Spleen (tissue), 11 donors: ENCODE results near the gene GNG14. TPM values are rescaled to one million over a fixed set of nuclear protein-coding genes. Genes with fewer than 3 reads are reported as not detected.

Source experiments
- DNase-seq: peaks from one replicate; pipeline ENCODE4 v3.0.0-alpha.2; 2020
- H3K27ac ChIP-seq, 8 donors: fragments of 200-600 bp; sonication (generic) in 7 of 8; 1 replicate in 4 of 8; 2 replicates in 4 of 8; pipeline versions ENCODE4 v1.5.0 to v1.8.0; 2016 to 2021; ENCODE audit warnings: inconsistent platforms in 4 of 8, mild to moderate bottlenecking in 4 of 8, moderate library complexity in 1 of 8
- H3K27me3 ChIP-seq, 7 donors: fragments of 200-600 bp; sonication (generic) in 6 of 7; replicated peaks in 1 of 7; 1 replicate in 4 of 7; 2 replicates in 3 of 7; pipeline versions ENCODE4 v1.5.0 to v1.8.0; 2016 to 2021; ENCODE audit warnings: inconsistent platforms in 3 of 7, mild to moderate bottlenecking in 1 of 7
- H3K36me3 ChIP-seq, 6 donors: fragments of 200-600 bp; sonication (generic) in 5 of 6; 1 replicate in 4 of 6; 2 replicates in 2 of 6; pipeline versions ENCODE4 v1.5.0 to v1.8.0; 2016 to 2021; ENCODE audit warnings: inconsistent platforms in 2 of 6
- H3K4me1 ChIP-seq, 6 donors: fragments of 200-600 bp; sonication (generic) in 5 of 6; 1 replicate in 3 of 6; 2 replicates in 3 of 6; pipeline versions ENCODE4 v1.5.0 to v1.8.0; 2016 to 2021; ENCODE audit warnings: inconsistent platforms in 3 of 6
- H3K4me3 ChIP-seq, 8 donors: fragments of 200-600 bp; sonication (generic) in 7 of 8; 1 replicate in 4 of 8; 2 replicates in 4 of 8; pipeline versions ENCODE4 v1.5.0 to v1.8.0; 2016 to 2021; ENCODE audit warnings: inconsistent platforms in 4 of 8, mild to moderate bottlenecking in 4 of 8, moderate library complexity in 2 of 8
- H3K9me3 ChIP-seq, 8 donors: fragments of 200-600 bp; sonication (generic) in 7 of 8; 1 replicate in 4 of 8; 2 replicates in 4 of 8; pipeline versions ENCODE4 v1.5.0 to v1.8.0; 2016 to 2021; ENCODE audit warnings: inconsistent platforms in 4 of 8
- POLR2A ChIP-seq, 3 donors: fragments of 450-650 bp; IDR thresholded peaks; one replicate each; pipeline ENCODE4 v1.5.1; 2017; ENCODE audit warnings: antibody characterized with exemption in 3 of 3, mild to moderate bottlenecking in 1 of 3
- POLR2AphosphoS5 ChIP-seq, 3 donors: sonication (generic); formaldehyde crosslinking; IDR thresholded peaks; one replicate each; pipeline ENCODE4 v1.5.1; 2017; ENCODE audit warnings: antibody characterized with exemption in 3 of 3
- WGBS, 5 donors: extraction: QIAGEN DNeasy Blood & Tissue Kit in 3 of 5; methylation state at CpG; one replicate each; pipeline versions ENCODE4 v1.1.5 to v1.1.7; 2013 to 2018; 5-methylcytosine and 5-hydroxymethylcytosine counted together
- intact Hi-C: fragments of 100-400 bp; cut with DNase I; formaldehyde crosslinking; loops from one replicate; pipeline ENCODE4 v1.15.0; 2023; ENCODE audit warnings: low total_unique reads
- polyA plus RNA-seq, 3 donors: library from polyadenylated mRNA; stranded (reverse); fragments of 200-250 nt; gene quantifications; one replicate each; pipeline ENCODE4 v1.2.1, GENCODE V29; 2013
- total RNA-seq, 7 donors: library from RNA; depleted of rRNA in 3 of 7; stranded (reverse); fragments of >200 nt in 3 of 7; fragmentation: NEBNext Ultra II Directional in 4 of 7; extraction: Animal tissue kit (Norgen Biotek cat#: 25700) in 4 of 7; gene quantifications; one replicate each; pipeline versions ENCODE4 v1.1.0 to v1.2.1, GENCODE V29; 2016 to 2021
- TF ChIP-seq, protein P1 (sequence below), 11 experiments: fragments of 200-600 bp in 7 of 11; fragments of 450-650 bp in 4 of 11; sonication (generic) in 4 of 11; IDR thresholded peaks in 8 of 11; conservative IDR thresholded peaks in 3 of 11; 1 replicate in 7 of 11; 2 replicates in 4 of 11; pipeline versions ENCODE4 v1.4.0 to v1.8.0; 2016 to 2021; ENCODE audit warnings: antibody characterized with exemption in 11 of 11, inconsistent platforms in 4 of 11, mild to moderate bottlenecking in 1 of 11
- donor health status: healthy with polysubstance abuse.
- donor health status: DM: no; HTN: no; CAD: no; lungs with moderate emphysema.
- donor health status: DM: no; HTN: no; CAD: no.
- donor health status: Bipolar disorder and iron deficiency.
- donor health status: healthy.
- donor health status: DM: no; HTN: no; CAD: no.
- donor health status: DM: yes; HTN: yes; CAD: no.

Gene GNG14
- total and polyA plus RNA-seq, 10 donors: not detected

DNA sequence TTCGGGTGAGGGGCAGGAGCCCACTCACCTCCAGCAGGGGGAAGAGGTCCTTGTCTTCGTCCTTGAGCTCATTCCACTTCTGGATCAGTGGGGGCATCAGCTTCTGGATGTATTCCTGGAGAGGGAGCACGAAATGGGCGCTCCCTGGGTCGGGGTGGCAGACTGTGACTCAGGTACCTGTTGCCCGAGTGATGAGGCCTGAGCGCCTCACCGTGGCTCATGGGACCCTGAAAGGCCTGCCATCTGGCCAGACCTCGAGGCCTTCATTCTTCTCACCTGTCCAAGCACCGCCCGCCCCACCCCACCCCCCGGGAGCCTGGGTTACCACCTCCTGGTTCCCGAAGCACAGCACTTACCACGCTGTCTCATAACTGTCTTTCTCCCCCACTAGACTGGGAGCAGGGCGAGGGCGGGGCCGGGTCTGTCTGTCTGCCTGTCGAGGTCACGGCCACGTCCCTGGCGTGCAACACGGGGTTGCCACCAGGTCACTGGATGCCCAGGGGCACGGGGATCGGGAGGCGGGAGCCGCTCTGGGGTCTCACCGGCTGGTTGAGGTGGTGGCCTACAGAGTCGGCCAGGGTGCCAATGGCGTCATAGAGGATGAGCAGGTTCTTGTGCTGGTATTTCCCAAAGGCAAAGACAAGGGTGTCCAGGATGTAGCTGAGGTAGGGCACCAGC lies 18.0 kb downstream of the GNG14 start:
- Histone ChIP-seq H3K36me3 (peaks cover 2 to 100% (median 97%) of the 10 kb centered on the region in 6 donors), H3K9me3 (no peaks in the 10 kb centered on the region), H3K27ac (no peak overlapping the region), H3K4me1 (no peaks in the 10 kb centered on the region), H3K4me3 (no peak overlapping the region), H3K27me3 (no peaks in the 10 kb centered on the region)
- no peak for DNase-seq
- TF ChIP-seq, protein P1, sequence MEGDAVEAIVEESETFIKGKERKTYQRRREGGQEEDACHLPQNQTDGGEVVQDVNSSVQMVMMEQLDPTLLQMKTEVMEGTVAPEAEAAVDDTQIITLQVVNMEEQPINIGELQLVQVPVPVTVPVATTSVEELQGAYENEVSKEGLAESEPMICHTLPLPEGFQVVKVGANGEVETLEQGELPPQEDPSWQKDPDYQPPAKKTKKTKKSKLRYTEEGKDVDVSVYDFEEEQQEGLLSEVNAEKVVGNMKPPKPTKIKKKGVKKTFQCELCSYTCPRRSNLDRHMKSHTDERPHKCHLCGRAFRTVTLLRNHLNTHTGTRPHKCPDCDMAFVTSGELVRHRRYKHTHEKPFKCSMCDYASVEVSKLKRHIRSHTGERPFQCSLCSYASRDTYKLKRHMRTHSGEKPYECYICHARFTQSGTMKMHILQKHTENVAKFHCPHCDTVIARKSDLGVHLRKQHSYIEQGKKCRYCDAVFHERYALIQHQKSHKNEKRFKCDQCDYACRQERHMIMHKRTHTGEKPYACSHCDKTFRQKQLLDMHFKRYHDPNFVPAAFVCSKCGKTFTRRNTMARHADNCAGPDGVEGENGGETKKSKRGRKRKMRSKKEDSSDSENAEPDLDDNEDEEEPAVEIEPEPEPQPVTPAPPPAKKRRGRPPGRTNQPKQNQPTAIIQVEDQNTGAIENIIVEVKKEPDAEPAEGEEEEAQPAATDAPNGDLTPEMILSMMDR (IDR thresholded peaks at IDR 0.05 in 8 of 11, conservative IDR thresholded peaks at IDR 0.05 in 3 of 11): no peak
- no peak for TF ChIP-seq POLR2A (IDR thresholded peaks at IDR 0.05)
- no peak for TF ChIP-seq POLR2AphosphoS5 (IDR thresholded peaks at IDR 0.05)
- intact Hi-C loops: no loop called here
- WGBS, 5 donors: 93 to 95% (median 95%) methylated on average over 15 to 29 of the region's 29 CpGs

DNA sequence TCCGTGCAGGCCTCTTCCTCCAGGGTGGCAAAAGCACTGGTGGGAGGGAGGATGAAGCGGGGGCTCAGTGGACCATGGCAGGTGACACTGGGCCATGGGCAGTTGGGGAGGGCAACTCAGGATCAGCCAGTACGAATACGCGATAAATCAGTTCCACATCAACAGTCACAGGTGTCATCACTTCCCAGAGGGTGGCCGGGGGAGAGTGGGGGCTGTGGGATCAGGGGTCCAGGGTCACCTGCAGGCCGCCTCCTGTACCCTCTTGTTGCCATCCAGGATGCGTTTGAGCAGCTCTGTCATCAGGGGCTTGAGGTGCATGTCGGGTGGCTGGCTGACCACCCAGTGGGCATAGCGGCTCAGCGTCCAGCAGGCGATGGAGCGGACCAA lies 18.5 kb downstream of the GNG14 start:
- TF ChIP-seq, protein P1 (IDR thresholded peaks at IDR 0.05 in 8 of 11, conservative IDR thresholded peaks at IDR 0.05 in 3 of 11): no peak
- TF ChIP-seq POLR2AphosphoS5 (IDR thresholded peaks at IDR 0.05) (no peak), POLR2A (IDR thresholded peaks at IDR 0.05) (no peak)
- no peaks in the 10 kb centered on the region for H3K27me3 ChIP-seq
- 93 to 96% (median 94%) methylated on average over 10 to 13 of the region's 13 CpGs for WGBS, 5 donors
- no peak overlapping the region for H3K4me3 ChIP-seq
- no peak overlapping the region for H3K27ac ChIP-seq
- no peaks in the 10 kb centered on the region for H3K9me3 ChIP-seq
- H3K4me1 ChIP-seq: no peaks in the 10 kb centered on the region
- peaks cover 2 to 100% (median 97%) of the 10 kb centered on the region in 6 donors for H3K36me3 ChIP-seq
- intact Hi-C loops: no loop called here
- no peak for DNase-seq

DNA sequence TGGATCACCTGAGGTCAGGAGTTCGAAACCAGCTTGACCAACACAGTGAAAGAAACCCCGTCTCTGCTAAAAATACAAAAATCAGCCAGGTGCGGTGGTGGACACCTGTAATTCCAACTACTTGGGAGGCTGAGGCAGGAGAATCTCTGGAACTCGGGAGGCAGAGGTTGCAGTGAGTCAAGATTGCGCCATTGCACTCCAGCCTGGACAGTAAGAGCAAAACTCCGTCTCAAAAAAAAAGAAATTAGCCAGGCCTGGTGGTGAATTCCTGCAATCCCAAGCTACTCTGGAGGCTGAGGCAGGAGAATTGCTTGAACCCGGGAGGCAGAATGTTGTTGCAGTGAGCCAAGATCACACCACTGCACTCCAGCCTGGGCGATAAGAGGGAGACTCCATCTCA lies 20.8 kb downstream of the GNG14 start:
- intact Hi-C loops: no loop called here
- no peak overlapping the region for H3K4me3 ChIP-seq
- no peaks in the 10 kb centered on the region for H3K9me3 ChIP-seq
- H3K27me3 ChIP-seq: no peaks in the 10 kb centered on the region
- no peak overlapping the region for H3K27ac ChIP-seq
- 92 to 98% (median 94%) methylated on average over 8 of the region's 8 CpGs for WGBS, 5 donors
- H3K36me3 ChIP-seq: peaks cover 2 to 98% (median 92%) of the 10 kb centered on the region in 6 donors
- DNase-seq: no peak
- no peak for TF ChIP-seq POLR2AphosphoS5 (IDR thresholded peaks at IDR 0.05)
- TF ChIP-seq, protein P1 (IDR thresholded peaks at IDR 0.05 in 8 of 11, conservative IDR thresholded peaks at IDR 0.05 in 3 of 11): no peak
- TF ChIP-seq POLR2A (IDR thresholded peaks at IDR 0.05): no peak
- H3K4me1 ChIP-seq: no peaks in the 10 kb centered on the region

DNA sequence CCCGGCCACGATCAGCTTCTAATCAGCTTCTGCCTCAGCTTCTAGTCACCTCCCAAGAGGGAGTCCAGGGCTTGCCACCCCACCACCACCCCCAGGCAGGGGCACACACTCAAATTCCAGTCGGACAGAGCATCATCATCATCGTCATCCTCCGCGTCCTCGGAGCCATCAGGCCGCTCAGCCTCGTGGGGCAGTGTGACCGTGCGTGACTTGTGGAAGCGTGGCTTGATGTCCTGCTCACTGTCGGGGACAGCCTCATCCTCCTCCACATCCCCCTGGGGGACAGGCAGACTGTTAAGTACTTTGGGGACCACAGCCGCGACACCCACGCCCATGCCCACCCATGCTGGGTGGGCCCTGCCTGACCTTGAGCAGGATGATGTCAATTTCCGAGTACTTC lies 23.4 kb downstream of the GNG14 start:
- Histone ChIP-seq H3K27me3 (no peaks in the 10 kb centered on the region), H3K4me1 (no peaks in the 10 kb centered on the region), H3K36me3 (peaks cover 6 to 98% (median 89%) of the 10 kb centered on the region in 6 donors), H3K9me3 (no peaks in the 10 kb centered on the region), H3K4me3 (no peak overlapping the region), H3K27ac (no peak overlapping the region)
- no peak for DNase-seq
- WGBS, 5 donors: 93 to 96% (median 94%) methylated on average over 15 to 17 of the region's 17 CpGs
- intact Hi-C loops: no loop called here
- no peak for TF ChIP-seq POLR2A (IDR thresholded peaks at IDR 0.05)
- peak in 2 of 3 donors; percentile 16 to 51 for TF ChIP-seq POLR2AphosphoS5 (IDR thresholded peaks at IDR 0.05)
- TF ChIP-seq, protein P1 (IDR thresholded peaks at IDR 0.05 in 8 of 11, conservative IDR thresholded peaks at IDR 0.05 in 3 of 11): no peak
